Activated CD8-positive, alpha-beta memory T cell treated with anti-CD3 and anti-CD28 coated beads for 48 hours (primary cell): ENCODE results near the gene PLCB1.
"Not testable (repeated sequence)": the region's sequence is repeated elsewhere in the genome, so short reads cannot be mapped to it uniquely, and the experiment has no call there.

ENCODE experiments used
- DNase-seq, 3 experiments: peaks; one replicate each; pipeline ENCODE4 v3.0.0-alpha.2; 2020; ENCODE audit warnings: low read depth in 2 of 3, low spot score in 2 of 3

PLCB1 gene

DNA sequence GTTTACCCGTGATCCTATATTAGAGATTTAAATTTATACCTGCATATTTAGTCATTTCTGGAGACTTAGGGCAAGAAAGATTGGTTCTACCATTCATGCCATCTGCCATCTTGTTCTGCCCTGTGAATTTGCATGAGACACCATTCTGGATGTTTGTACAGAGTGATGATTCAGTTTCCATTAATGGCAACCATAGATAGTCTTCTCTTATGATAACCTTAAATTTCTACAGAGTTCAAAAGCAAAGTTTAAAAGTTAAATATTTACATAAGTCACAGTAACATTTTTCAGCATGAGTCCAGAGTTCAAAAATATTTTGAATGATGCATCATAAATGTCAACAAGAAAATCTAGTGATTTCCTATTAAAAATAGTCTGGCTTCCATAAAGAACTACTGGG is 23.2 kb downstream of the PLCB1 start:
- no peak for DNase-seq

DNA sequence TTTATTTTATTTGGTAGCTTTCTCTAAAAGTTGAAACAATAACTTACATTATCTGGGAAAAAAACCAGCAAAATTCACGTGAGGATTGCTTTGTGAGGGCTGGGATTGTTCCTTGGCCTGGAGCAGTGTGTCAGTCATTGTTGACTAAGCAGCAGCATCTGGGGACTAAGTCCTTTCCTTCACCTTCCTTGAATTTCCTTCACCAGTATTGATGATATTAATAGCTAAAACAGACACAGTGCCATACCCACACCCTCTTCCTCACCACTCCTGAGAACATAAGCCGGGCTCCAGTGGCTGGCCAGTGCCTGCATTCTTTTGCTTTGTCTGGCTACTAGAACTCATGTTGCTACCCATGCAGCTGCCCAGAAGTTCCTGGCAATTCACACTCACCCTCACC is 23.7 kb downstream of the PLCB1 start:
- no peak for DNase-seq

DNA sequence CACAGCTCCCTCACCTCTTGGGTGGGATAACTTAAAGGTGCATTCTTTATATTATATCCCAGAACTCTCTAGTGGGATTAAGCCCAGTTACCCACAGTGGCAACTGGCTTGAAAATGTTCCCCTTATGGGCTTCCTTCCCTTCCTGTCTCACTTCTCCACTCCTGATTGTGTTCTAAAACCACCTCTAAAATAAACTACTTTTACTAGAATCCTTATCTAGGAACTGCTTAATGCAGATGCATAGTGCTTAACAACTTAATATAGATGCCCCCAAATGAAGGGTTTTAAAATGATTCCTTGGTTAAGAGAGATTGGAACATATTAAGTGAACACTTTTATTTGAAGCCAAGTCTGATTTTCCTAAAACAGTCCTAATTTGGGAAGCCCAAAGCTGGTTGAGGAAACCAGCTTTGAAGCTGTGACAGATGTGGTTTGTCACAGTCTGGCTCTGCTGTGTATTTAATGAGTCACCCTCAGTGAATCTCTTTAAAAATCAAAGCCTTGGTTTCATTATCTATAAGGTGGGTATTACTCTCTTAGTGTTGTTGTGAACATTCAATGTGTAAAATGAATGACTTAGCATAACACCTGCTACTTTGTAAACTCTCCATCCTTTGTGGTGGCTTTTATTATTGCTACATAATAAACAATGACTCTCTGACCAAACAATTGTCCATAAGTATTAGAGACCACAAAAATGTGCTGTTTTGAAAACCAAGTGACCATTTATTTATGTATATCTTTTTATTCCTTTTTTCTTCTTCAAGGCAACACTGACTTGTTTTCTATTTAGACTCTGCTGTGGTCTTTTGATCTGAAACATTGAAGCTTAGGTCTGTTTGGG is 24.4 kb downstream of the PLCB1 start:
- DNase-seq = no peak

DNA sequence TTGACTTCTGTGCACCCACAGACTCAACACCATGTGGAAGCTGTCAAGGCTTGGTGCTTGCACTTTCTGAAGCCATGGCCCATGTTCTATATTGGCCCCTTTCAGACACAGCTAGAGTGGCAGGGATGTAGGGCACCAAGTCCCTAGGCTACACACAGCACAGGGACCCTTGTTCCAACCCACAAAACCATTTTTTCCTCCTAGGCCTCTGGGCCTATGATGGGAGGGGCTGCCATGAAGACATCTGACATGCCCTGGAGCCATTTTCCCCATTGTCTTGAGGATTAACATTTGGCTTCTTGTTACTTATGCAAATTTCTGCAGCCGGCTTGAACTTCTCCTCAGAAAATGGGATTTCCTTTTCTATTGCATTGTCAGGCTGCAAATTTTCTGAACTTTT is 27.2 kb downstream of the PLCB1 start:
- DNase-seq = not testable (repeated sequence)

DNA sequence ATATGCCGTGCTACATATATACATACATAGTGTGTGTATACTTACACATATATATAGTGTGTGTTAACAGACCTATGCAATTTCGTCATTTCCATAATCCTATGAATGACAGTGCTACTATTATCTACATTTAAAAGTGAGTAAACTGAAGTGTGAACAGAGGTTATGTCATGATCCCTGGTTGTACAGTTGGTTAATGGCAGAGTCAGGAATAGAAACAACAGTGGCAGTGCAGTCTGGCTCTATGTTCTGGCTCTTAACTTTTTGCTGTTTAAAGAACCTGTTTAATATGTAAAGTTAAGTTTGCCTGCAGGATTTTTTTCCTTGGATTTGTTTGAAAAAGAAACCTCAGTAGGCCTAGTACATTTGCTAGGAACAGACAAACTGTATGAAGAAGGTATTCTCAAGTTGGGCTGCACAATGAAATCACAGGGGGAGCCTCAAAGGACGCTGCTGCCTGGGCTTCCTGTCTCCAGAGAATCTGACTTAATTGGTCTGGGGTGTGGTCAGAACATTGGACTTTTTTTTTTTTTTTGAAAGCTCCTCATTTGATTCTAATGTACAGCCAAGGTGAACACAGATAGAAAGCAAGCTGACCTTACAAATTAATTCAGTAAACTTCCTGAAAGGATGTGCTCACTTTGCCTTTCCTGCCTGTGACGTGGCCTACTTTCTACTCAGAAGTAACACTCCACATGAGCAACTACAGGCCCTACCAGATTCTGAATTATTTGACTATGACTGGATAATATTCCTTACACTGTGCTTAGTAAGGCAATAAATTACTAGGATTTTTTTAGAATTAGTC is 29.4 kb downstream of the PLCB1 start:
- DNase-seq = no peak

DNA sequence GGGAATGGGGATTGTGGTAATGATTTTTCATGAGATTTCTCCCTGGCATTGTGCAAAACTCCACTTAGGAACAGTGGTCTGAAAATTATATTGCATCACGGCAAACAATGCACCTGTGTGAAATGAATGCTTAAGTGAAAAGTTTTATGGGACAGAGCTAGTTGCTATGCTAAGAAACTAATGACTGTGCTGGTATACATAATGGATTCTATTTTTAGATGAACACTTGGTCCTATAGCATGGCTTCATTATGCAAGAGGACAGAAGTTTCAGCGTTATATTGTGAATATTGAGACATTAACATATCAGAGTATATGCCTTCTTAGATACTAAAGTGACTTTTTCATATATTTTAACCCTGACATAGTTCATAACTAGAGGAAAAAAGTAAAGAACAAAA is 30.5 kb downstream of the PLCB1 start:
- DNase-seq = no peak

DNA sequence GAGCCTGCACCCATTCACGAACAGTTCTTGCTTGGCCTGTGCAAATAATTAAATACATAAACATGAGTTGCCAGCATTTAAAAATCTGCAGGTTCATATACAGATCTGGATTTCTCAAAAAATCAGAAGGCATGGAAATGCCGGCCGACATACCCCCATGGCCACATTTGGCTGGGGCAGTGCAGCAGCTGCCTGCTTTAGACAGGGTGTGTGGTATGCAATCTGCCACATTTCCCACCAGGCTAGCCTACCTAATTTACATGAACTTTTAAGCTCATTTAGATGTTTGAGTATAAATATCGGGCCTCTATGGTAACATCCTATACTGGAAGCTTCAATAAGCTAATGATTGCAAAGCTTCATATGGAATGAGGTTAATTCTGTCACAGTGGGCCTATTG is 31.5 kb downstream of the PLCB1 start:
- no peak for DNase-seq

DNA sequence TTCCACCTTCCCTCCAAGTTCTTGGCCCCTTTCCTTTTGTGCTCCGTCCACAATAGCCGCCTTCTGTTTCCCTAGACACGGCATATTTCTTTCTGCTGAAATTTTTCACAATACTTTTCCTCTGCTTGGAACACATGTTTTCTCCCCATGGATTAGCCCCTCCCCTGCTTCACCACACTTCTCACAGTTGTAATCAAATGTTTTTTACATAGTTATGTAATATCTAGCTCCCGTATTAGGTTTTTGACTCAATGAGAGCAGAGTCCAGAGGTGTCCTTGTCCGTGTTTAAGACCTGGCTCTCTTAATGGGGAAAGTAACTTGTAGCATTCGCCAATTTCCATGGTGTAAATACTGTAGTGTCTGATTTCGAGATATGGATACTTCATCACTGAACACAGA is 34.7 kb downstream of the PLCB1 start:
- DNase-seq = no peak

DNA sequence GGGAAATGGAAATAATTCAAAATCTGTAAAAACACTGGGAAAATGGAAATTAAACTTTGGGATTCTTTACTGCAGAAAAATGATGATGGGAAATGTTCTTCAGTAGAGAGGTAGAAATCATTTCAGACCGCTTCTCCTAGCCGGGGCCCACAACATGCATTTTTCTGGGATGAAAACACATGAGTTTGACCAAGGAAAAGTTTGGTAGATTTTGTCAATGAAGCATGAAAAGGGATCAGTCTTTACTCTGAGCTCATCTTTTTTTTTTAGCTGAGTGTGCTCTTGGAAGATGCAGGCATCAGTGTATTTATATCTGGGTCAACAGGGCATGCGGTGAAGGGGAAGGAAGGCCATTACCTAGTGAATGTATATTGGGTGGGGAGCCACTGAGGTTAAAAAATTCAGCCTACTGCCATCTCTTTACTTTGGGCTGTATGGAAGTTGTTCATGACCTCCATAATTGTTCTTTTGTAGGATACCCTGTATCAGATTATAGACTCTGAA is 36.8 kb downstream of the PLCB1 start:
- no peak for DNase-seq

DNA sequence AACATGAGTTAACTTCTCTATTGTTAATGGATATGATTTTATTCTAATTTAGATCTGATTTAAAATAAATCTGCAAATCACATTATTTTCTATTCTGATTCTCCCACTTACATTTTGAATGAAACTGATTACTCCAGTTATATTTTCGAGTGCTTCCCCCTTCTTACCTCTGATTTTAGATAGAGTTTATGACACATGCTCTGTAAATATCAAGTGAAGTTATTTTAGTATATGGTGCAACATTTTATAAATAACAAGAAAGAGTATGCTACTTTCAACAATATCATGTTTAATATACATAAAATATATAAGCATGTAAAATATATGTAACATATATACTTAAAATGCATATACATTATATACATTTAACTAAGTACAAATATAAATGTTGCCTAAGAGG is 38.9 kb downstream of the PLCB1 start:
- no peak for DNase-seq

DNA sequence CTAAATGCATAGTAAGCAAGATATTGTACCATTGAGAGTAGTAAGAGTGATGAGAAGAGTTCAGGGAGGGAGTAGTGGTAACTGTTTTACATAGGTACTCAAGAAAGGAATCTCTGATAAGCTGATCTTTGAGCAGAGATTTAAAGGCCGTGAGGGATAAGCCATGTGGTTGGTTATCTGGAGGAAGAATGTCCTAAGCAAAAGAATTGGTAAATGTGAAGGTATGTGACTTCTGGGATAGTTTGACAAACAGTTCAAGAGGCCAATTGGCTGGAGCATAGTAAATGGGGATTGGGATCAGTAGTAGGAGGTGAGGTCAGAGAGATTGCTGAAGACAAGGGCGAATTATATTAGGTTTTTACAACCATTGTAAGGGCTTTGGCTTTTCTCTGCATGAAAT is 40.1 kb downstream of the PLCB1 start:
- DNase-seq = no peak

DNA sequence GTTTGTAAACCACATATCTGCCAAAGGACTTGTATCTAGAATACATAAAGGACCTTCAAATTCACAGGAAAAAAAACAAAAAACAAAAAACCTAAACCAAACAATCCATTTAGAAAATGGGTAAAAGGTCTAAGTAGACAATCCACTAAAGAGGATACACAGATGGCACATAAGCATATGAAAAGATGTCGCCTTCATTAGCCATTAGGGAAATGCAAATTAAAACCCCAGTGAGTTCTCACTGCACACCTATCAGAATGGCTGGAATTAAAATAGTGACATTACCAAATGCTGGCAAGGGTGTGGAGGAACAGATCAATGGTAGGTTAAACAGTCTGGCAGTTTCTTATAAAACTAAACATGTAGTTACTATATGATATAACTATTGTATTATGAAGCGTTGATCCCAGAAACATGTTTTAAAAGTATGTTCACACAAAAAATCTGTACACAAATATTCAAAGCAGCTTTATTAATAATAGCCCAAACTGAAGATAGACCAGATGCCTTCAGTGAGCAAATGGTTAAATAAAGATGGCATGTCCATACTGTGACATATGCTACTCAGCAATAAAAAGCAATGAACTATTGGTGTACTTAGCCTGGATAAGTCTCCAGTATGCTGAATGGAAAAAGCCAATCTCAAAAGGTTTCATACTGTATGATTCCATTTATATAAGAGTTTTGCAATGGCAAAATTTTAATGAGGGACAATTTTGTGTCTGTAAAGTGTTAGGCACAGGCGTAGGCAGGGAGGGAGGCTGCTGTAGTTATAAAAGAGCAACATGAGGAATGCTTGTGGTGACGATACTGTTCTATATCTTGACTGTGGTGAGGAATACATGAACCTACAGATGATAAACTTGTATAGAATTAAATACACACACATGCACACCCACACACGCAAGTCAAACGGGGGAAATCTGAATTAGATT is 43.9 kb downstream of the PLCB1 start:
- DNase-seq = no peak

DNA sequence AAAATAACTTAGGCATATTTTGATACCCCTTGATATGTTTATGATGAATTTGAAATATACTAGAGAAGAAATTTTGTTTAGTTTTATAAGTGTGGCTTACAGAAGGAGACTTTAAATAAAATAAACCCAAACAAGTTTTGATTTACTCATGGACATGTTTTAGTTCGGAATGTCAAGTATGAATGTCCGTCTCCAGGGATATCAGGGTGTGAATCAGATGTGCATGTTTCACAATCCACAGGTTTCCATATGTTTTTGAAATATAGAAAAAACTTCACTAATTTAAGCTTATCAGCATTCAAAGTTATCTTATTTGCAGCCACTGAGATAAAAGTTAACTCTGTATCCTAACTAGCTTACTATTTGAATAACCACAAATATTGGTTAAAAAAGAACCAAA is 51.5 kb downstream of the PLCB1 start:
- no peak for DNase-seq

DNA sequence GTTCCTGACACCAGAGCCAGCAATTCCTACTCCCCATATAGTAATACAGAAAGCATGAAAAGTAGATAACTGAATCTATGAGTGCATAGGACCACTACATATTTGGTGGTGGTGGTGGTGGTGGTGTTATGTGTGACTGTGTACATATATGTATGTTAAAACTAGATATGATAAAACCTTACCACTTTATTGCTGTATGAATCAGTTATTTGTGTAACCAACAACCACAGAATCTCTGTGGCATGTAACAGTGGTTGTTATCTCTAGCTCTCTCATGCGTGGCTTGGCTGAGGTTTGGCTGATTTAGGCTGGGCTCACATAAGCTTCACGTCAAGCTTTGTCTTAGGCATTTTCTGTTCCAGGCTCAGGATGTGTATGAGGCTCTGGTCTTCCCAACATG is 55.7 kb downstream of the PLCB1 start:
- DNase-seq = no peak

DNA sequence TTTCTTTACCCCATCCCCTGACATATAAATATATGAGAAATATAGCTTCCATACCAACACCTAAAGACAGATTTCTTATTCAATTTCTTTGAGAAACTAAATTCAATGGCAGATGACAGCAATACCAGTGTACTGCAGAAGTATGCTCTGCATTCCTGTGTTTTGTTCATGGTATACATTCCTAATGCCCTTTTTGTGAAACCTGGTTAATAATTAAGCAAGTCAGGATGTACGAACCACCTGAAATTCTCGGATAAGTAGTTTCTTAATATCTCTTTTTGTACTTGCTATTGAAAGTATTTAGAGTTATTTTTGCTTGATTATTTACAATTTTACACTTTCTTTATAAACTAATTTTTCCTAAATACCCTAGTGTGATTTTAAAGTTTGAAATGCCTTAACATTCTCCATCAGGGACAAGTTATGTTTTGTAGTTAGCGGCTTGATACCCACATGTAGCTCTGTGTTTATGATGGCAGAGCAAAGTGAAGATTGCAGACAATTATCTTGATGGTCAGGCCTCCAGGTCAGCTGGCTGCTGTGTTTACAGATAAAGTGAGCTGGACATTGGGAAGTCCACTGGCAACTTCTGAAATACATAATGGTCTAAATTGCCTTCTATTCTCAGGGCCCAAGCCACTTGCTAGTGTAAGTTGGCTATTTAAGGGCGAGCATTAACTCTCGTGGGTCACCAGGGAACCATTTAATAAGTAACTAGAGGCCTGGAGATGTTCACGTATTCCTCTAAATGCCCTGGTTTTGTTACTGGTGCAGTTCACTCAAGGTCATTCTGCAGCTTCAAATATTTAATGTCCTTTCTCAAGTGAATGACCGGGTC is 58.2 kb downstream of the PLCB1 start:
- DNase-seq = no peak

DNA sequence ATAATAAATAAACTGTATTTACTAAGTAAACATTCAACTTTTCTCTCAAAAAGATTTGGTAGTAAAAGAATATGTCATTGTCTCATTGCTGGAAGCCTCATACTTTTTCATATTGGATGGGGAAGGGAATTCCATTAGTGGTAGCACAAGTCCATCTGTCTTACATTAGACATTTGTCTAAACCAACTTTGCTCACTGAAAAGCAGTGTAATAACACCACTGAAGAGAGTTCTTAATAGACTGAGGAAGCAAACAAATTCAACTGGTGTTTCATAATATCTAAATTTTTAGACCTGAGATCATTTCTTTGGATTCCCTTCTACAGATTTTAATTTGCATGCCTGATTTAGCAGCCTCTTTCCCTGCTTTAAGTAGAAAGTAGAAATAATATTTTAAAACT is 62.7 kb downstream of the PLCB1 start:
- no peak for DNase-seq

DNA sequence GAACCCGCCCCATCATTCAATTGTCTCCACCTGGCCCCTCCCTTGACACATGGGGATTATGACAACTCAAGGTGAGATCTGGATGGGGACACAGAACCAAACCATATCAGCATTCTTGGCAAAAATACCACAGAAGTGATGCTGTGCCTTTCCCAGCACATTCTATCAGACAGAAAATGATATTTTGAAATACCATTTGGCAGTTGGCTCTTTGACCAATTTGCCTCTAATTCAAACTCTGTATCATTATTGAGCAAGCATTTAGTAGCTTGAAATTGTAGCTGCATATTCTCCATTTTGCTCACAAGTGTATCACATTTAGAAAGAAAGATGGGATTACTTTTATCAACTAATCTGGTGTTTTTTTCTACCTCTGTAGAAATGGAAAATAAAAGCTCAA is 64.0 kb downstream of the PLCB1 start:
- DNase-seq = no peak

DNA sequence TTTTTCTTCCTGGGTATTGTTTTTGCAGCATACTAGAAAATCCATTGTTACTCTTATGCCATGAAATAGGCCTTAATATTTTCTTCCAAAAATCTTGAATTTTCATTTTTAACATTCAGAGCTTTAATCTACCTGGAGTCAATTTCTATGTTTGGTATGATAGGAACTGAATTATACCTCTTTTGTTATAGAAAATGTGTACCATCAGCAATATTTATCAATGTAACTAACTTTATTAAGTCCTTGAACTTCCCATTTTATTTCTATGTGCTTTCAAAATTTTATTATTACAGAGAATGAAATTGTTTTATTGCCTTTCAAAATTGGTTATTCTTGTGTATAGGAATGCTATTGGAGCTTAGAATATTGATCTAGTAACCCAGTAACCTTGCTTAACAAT is 68.2 kb downstream of the PLCB1 start:
- DNase-seq = no peak

DNA sequence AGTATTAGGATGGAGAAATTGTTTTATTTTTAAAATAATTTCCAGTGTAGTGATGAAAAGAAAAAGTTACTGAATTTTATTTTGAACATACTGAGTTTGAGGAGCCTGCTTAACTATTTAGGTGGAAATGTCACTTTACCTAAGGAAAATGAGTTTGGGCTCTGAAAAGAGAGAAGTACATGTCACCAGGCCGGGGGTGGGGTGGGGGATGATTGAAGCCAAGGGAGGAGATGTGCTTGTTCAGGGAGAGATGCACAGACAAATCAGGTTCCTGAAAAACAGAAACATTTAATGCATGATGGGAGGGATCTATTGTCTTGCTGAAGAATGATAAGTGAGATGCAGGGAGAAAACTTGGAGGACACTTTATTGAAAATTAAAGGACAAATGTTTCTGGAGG is 71.3 kb downstream of the PLCB1 start:
- no peak for DNase-seq

DNA sequence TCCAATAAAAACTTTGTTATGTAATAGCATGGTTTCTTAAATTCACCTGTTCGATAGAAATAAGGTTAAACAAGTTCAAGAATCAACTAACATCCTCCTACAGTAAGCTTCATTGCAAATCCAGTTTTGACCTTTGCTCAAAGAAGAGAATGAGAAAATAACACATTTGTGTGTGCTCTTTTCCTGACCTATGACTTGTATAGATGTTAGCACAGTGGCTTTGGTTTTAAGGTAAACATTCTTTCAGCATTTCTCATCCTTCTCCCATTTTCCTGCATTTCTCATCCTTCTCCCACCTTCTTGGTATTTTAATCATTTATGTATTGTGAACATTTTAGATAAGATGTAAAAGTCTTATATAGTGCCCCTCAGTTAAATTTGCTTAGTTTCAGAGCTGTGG is 73.9 kb downstream of the PLCB1 start:
- no peak for DNase-seq
